Measurements from ENCODE around the gene UBA3.

GRCh38 chr3:69122403-69122802 lies 42.2 kb upstream of the UBA3 start, which contains the start of gene LMOD3:
- TF ChIP-seq CTCF (IDR thresholded peaks at IDR 0.05) (no peak), EZH2 (IDR thresholded peaks at IDR 0.05) (no peak)

All from neural progenitor cell (in vitro differentiated cells).